Kidney tubule cell (primary cell): Measurements from ENCODE around the gene GPC6.
"Not testable (repeated sequence)": the region's sequence is repeated elsewhere in the genome, so short reads cannot be mapped to it uniquely, and the experiment has no call there.

Experiments used
- DNase-seq: peaks from one replicate; pipeline ENCODE4 v3.0.0-alpha.2; 2018; ENCODE audit warnings: low spot score

Gene GPC6

DNA sequence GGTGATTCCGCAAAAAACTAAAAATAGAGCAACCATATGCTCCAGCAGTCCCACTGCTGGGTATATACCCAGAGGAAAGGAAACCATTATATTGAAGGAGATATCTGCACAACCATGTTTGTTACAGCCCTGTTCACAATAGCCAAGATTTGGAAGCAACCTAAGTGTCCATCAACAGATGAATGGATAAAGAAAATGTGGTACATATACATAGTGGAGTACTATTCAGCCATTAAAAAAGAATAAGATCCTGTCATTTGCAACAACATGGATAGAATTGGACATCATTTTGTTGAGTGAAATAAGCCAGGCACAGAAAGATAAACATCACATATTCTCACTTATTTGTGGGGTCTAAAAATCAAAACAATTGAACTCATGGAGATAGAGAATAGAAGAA, 97.3 kb downstream of the GPC6 start:
- not testable (repeated sequence) for DNase-seq

DNA sequence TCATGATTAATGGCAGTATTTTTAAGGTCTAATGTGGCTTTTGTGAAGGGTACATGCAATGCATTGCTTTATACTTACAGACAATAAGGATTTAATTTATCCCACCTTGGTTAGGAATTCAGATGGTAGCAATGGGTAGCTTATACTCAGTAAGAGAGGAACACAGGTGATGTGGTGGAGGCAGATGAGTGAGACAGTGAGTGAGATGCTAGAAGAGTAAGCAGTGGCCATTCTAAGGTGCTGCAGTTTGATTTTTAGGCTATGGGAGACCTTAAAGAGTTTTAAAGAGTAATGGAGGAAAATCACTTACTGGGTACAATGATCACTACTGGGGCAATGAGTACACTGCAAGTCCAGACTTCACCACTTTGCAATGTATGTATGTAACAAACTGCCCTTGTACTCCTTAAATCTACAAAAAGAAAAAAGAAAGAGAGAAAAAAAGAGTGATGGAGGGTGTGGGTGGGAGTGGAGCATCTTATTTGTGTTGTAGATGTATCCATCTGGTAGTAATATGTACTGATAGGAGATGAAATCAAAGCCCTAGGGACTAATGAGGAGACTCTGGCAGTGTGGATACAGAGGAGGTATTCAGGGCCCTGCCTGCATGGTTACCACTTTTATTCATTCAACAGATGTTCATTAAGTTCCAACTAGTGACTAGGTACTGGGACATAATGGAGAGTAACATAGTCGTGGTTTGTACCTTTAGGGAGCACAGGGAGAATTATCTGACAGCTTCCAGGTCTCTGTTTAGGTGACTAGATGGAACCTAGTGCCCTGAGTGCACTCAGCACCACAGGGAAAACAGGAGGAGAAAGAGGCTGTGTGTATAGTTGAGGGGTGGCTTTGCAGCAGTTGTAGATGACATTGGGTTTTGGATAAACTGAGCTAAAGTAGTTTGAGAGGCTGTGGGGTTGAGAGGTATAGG, 99.0 kb downstream of the GPC6 start:
- no peak for DNase-seq

DNA sequence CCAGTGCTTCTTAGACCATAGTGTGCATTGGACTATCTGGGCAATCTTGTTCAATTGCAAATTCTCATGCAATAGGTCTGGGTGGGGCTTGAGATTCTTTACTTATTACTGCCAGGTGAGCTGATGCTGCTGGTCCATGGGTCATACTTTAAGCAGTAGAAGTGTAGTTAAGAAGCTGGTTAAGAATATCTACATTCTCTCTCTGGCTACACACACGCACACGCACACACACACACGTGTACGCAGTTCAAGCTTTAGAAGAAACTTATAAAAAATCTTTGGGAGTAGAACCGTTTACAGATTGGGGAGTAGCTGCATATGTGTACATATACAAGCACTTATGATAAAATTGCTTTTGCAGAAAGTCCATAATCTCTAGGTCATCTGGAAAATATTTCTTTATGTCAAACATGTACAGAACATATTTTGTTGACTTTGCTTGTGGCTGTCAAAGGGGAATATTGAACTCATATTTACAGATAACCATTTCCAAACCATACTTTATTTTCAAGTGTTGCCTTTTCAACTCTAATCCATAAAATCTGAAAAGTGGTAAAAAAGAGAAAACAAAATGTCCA, 99.7 kb downstream of the GPC6 start:
- DNase-seq = no peak

DNA sequence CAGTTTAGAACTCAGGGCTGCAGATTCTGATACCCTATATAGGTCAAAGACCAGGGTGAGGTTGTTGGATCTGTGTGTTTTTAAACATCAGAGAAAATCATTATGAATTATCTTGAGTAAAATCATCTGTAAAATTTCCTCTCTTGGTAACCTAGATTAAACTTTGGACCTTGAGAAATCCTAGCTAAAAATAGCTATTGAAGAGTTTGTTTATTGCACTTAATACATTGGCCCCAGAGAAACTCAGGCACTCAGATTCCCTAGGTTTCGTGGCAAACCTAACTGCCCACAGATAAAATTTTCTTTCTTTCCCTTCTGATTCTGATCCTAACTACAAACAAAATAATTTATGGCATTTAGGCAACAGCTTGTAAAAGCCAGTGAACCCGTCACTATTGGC, 102.3 kb downstream of the GPC6 start:
- DNase-seq = no peak

DNA sequence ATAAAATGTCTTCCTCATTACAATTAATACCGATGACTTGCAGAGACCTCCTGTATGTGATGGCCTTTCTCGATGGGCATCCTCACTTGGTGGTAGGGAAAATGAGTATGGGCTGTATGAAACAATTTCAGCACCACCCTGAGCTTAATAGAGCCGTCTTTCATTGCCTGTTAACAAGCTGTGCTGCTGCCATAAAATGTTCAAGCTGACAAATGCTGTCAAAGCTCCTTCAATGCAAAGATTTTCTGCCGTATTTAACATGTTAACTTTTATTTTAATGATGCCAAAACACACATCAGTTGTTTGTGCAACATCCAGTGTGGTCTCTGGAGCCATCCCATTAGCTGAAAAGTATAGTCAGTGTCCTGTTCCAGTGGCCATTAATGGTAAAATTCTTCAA, 110.1 kb downstream of the GPC6 start:
- no peak for DNase-seq

DNA sequence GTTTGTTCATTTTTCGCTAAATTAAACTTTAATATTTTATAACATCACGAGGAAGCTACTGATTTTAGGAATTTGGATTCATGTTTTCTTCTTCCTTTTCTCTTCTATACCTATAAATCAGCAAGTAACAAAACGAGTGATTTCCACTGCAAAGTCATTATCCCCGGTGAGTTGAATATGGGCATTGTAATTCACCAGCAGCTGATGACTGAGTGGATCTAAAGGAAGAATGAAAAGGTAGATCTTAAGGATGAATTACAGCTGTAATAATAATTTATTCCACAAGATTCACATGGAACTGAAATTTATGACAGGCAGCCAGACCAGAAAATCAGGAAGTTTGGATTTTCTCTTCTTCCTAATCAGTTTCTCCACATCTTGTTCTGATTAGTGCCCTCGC, 111.4 kb downstream of the GPC6 start:
- DNase-seq = no peak

DNA sequence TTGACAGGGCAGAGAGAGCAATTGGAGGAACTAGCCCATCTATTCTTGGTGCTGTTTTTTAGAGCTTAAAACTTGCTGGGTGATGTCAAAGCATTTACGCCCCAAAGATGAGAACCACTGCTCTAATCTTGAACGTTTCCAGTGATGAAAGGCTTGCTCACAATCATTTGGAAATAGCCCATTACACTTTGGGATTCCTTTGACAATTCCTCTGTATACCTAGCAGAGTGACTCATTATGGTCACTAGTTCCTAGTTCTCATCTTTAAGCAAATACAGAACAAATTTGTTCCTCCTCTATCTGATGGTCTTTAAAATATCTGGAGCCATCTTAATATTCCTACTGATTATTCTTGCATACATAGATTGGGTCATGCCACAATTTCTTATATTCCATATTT, 112.3 kb downstream of the GPC6 start:
- peak; percentile 46 for DNase-seq

DNA sequence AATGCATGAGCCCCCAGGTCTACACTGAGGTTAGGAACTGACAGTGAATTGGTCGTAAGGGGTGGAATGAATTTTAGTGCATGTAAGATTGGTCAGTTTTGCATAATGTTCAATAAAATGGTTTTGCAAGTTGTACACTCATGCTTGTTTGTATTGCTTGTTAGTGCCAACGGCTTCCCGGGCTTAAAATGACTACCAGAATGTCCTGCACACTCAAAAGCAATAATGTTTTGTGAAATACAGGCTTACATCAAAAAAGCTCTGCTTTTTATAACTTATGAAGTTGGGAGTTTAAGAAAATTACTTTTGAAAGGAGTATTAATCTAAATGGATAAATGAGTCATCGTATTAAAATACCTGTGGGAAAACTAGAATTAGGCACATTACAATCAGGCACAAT, 112.9 kb downstream of the GPC6 start:
- no peak for DNase-seq

DNA sequence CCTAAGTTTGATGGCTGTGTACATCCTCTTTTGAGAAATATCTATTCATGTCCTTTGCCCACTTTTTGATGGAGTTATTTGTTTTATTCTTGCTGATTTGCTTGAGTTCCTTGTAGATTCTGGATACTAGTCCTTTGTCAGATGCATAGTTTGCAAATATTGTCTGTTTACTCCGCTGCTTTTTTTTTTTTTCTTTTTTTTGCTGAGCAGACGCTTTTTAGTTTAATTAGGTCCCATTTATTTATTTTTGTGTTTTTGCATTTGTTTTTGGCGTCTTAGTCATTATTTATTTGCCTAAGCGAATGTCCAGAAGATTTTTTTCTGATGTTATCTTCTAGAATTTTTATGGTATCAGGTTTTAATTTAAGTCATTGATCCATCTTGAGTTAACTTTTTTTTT, 114.9 kb downstream of the GPC6 start:
- DNase-seq = no peak

DNA sequence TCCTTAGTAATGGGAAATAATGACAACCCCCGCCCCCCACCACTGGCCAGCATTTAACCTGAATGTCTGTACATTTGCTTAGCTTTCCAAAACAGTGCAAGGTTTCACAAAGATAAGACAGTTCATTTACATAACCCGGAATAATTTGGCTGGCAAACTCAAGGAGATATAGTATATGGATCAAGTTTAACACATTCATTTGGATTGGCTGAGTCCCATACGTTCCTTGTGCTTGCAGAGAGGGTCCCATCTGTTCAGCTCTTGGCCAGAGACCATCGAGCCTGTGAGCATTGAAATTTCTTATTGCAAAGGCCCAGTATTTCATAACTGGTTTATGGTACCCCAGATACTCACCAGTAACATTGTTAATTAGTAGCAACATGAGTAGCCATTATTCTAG, 116.5 kb downstream of the GPC6 start:
- DNase-seq = no peak

DNA sequence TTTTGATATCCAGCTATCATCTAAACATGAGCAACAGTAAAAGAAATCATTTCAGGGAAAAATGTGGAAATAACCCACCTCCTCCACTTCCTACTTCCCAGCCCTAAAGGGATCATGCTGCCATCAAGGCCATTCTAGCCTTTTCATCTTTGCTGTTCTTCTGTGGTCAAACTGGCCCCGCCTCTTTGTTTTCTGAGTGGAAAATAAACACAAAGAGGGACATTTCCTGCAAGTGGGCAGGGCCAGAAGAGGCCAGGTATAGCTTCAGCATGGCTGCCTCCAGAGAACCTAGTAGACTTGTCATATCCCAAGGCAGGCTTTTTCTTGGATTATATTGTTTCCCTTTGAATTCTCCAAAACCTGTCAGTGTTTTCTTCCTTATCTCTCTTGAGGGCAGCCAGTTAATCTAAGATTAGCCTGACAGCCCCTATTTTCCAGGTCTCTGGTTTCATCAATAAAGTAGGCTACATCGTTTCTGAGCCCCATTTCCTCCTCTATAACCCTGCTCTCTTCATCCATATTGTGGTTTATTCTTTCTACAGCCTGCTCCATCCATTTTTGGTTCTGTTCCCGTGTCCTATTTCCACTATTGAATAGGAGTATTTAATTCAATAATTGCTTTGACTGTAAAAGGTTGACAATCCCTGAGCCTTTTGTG, 117.6 kb downstream of the GPC6 start:
- no peak for DNase-seq

DNA sequence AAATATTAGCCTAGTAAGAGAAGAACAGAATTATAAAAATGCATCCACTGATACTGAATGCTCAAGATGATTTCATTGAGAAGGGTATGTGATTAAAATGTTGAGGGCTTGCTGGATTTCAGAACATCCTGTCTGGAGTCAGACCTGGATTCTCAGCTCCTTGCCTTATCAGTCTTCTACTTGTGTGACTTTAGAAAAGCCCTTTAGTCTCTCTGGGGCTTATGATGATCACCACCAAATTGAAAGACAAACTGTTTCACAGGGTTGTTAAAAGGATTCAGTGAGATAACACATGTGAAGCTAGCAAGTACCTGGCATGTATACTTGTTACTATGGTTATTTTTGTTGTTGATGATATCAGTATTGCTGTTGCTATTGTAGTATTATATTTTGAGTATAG, 118.4 kb downstream of the GPC6 start:
- no peak for DNase-seq

DNA sequence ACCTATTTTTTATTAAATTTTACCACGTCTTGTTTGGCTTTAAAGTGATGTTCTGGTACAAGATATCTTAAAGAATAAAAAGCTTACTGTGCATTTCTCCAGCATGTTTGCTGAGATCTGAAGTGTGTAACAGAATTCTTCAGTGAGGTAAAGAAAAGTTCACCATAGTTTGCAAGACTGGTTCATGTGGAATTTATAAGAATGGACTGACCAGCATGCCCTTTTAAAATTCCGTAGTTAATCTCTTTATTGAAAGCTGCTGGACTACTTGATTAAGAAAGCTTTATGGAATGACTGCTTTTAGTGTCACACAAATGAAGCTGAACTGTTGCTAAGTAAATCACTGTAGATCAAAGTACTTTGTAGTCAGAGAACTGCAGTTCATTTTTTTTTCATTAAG, 119.2 kb downstream of the GPC6 start:
- no peak for DNase-seq

DNA sequence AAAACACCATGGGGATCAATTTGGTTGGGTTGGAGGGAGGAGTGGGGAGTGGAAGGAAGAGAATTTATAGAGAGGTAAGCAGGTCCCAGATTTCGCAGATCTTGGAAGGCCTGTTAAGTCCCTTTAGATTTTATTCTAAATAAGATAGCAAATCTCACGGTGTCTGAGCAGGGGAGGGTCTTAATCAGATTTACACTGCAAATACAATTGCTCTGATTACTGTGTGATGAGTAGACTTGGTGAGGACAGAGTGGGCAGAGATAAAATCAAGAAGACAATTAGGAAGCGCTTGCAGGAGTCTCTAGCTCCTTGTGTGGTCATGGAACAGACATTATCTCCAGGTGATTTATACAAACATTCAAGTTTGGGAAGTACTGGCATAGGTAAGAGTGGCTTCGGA, 126.0 kb downstream of the GPC6 start:
- DNase-seq = no peak

DNA sequence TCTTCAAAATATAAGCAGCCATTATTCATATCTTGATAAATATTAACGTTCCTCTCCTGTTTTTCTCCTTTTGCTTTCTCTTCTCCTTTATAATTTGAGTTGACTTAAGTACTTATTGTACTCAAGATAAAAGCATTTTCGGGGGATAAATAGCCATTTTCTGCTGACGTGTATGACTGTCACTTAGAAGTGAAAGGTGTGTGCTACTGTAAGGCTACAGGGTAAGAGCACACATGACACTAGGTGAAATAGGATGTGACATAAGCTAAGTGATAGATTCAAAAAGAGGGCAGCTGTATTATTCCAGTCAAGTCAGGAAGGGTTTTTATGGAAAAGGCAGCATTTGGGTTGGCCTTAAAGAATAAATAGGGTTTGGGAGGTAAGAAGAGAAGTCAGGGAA, 128.5 kb downstream of the GPC6 start:
- no peak for DNase-seq

DNA sequence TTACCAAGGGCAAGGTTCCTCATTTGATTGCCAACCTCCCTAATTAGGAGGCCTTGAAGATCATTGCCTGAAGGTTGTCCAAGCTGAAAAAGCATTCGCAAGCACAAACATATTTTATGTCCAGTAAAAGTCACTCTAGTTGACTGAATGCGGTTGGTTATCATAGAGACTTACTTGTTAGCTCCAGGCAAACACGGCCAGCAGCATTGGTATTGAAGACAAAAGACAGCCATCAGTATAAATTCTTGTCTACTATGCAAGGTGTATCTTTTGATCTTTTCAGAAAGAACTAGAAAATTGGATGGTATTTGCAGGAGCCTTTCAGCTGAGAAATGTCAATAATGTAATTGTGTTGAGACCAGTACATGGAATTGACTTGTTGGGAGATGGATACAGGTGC, 129.9 kb downstream of the GPC6 start:
- DNase-seq = no peak

DNA sequence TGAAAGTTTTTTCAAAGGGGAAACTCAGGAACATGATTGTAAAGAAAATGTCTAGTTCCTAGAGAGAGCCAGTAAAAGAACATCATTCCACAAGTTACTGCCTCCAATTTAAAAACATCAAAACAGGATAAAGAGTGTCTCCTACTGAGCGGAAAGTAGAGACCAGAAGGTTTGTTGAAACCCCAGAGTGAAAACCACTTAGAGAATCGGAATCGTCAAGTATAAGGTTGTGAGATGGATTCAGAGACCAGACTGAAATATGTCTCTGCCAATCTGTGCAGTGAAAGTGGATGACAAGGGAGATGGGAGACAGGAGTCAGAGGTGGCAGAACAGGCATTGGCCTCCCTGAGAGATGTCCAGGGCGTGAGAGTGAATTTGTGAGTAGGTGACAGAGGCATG, 133.4 kb downstream of the GPC6 start:
- DNase-seq = no peak

DNA sequence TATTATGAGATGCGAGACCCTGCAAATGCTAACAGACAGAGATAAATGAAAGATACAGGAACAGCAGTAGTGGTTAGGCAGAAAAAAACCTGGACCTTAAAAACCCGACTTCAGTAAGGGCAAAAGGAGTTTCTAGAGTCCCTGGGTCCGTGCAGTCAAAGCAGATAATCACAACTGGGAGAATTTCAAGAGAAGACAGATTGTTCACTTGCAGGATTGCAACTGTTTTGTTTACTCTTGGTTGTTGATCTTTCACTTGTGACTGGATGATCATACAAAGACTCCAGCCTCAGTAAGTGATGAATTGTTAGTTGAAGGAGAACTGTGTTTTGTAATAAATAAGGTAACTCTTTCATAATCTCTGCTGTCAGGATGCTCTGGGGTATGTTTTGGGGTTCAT, 135.1 kb downstream of the GPC6 start:
- DNase-seq = no peak

DNA sequence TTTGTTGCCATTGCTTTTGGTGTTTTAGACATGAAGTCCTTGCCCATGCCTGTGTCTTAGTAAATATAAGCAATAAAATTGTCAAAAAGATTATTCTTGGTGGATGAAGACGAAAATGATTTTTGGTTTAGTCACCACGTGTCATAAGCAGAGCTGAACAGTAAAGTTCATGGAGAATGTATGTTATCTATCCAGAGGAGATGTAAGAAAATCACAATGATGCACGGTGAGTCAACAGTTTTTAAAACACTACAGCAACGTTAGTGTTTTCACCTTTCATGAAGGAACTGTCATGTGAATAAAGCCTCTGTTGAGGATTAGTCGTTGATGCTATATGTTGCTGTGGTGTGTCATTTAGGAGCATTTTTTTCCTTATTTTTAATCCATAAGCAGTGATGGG, 137.6 kb downstream of the GPC6 start:
- DNase-seq = peak; percentile 8

DNA sequence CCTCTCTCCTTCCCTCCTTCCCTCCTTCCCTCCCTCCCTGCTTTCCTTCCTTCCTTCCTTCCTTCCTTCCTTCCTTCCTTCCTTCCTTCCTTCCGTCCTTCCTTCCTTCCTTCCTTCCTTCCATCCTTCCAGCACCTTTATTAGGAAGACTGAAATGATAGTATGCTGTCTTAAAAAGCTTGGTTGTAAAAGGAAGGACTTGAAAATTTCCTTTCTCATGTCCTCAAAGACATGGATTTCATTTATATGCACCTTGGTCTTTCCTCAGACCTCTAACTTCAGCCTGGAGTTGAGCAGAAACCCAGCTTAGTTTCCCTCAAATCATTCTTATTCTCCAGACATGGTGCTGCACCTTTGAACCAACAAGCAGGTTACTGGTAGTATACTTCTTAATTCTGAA, 141.7 kb downstream of the GPC6 start:
- DNase-seq = no peak

DNA sequence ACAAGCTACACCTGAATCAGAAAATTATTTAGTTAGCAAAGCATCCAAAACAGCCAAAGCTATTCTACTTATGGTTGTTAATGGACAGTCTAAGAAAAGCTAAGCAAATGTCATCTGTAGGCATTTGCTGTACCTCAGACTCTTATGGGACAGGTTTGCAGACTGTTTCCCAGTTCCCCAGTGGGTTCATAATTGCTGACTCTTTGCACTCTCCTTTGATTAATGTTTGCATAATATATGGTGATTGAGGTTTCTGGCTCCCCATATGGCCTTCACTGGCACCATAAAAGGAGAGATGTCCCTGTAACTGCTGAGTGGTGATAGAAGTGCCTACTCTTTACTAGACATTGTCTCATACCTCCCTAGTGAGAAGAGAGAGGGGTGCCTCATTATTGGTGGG, 142.1 kb downstream of the GPC6 start:
- no peak for DNase-seq

DNA sequence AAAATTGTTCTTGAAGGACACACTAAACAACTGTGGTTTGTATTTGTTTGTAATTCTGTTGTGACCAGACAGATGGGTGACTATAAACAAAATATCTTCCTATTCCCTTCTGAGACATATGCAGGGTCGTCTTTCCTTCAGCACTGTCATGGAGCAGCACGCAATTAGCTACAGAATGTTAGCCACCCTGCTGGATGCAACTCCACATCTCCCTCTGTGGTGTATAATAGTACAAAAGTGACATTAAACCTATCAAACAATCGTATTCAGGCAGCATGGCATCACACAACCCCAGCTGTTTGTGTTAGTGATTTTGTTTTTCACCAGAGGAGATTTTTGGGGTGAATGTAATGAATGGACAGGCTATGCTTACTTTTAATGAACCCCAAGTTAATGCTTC, 146.2 kb downstream of the GPC6 start:
- DNase-seq = no peak

DNA sequence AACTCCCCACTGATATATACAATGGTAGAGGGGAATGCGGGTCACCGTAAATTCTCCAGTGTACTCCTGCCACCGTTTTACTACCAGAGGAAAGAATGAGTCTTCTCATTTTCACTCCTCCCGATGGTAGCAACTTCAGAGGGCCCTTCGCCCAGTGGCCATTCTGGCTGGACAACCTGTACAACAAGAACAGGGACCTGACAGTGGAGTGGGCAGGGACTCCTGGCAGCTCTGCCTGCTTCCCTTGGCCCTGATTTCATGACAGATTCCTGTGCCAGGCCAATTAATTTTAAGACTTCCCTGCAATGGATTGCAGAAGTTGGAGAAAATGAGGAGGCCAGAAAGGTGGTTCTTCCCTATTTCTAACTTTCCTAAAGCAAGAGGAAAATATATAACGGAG, 148.9 kb downstream of the GPC6 start:
- no peak for DNase-seq
